Measurements from ENCODE around the gene CIZ1. TPM values are rescaled to one million over a fixed set of nuclear protein-coding genes. Genes with fewer than 3 reads are reported as not detected.

CIZ1 gene
- total and polyA plus RNA-seq, 10 of the 15 experiments (the other 5 are each of a cell fraction or from before 2014, with no cell fraction given), result 1.8 to 91.6 (median 35.4) TPM

- 0 out of 2 replicates have a peak, but pooled peaks have one; percentile 38 for TF ChIP-seq MAX (IDR thresholded peaks at IDR 0.05; ENCODE audit: low read depth, low read length)
- 0 out of 2 replicates have a peak, but pooled peaks have one; percentile 15 for TF ChIP-seq TCF12 (IDR thresholded peaks at IDR 0.05; ENCODE audit: low read depth, low read length)
- TF ChIP-seq POLR2AphosphoS5 (IDR thresholded peaks at IDR 0.05; ENCODE audit: low read length), result no peak
- no peak for TF ChIP-seq HDAC6 (IDR thresholded peaks at IDR 0.05; ENCODE audit: unreplicated experiment)
- TF ChIP-seq NFYB (IDR thresholded peaks at IDR 0.05; ENCODE audit: insufficient read depth, low read depth, low read length), result no peak
- TF ChIP-seq RAD21 (IDR thresholded peaks at IDR 0.05; ENCODE audit: insufficient read depth, low read depth, low read length), result peak; percentile 99
- TF ChIP-seq HSF1 (IDR thresholded peaks at IDR 0.05; ENCODE audit: low read depth, low read length), result 0 out of 2 replicates have a peak, but pooled peaks have one; percentile 65
- TF ChIP-seq ZNF24 (IDR thresholded peaks at IDR 0.05), result no peak
- no peak for TF ChIP-seq BRCA1 (IDR thresholded peaks at IDR 0.05; ENCODE audit: low read depth, low read length)
- peak; percentile 48 to 75; a peak in 3 of 4 replicates for TF ChIP-seq BHLHE40 (IDR thresholded peaks at IDR 0.05; ENCODE audit: borderline replicate concordance in 1 of 2, low read depth in 2 of 2, low read length in 1 of 2)
- peak; percentile 65 for TF ChIP-seq SP1 (IDR thresholded peaks at IDR 0.05; ENCODE audit: low read depth, low read length)
- TF ChIP-seq RUNX3 (IDR thresholded peaks at IDR 0.05; ENCODE audit: low read length), result peak; percentile 73
- TF ChIP-seq, protein P1, sequence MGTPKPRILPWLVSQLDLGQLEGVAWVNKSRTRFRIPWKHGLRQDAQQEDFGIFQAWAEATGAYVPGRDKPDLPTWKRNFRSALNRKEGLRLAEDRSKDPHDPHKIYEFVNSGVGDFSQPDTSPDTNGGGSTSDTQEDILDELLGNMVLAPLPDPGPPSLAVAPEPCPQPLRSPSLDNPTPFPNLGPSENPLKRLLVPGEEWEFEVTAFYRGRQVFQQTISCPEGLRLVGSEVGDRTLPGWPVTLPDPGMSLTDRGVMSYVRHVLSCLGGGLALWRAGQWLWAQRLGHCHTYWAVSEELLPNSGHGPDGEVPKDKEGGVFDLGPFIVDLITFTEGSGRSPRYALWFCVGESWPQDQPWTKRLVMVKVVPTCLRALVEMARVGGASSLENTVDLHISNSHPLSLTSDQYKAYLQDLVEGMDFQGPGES (IDR thresholded peaks at IDR 0.05), result no peak
- TF ChIP-seq, protein P2, sequence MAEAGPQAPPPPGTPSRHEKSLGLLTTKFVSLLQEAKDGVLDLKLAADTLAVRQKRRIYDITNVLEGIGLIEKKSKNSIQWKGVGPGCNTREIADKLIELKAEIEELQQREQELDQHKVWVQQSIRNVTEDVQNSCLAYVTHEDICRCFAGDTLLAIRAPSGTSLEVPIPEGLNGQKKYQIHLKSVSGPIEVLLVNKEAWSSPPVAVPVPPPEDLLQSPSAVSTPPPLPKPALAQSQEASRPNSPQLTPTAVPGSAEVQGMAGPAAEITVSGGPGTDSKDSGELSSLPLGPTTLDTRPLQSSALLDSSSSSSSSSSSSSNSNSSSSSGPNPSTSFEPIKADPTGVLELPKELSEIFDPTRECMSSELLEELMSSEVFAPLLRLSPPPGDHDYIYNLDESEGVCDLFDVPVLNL (IDR thresholded peaks at IDR 0.05; ENCODE audit: low read depth, low read length), result peak; percentile 59; the same call in 1 of the 2 replicates
- peak; percentile 99 for TF ChIP-seq SMC3 (IDR thresholded peaks at IDR 0.05; ENCODE audit: borderline replicate concordance, low read length)
- TF ChIP-seq RB1 (IDR thresholded peaks at IDR 0.05; ENCODE audit: borderline replicate concordance), result peak; percentile 95; the same call in 1 of the 2 replicates
- TF ChIP-seq, protein P3, sequence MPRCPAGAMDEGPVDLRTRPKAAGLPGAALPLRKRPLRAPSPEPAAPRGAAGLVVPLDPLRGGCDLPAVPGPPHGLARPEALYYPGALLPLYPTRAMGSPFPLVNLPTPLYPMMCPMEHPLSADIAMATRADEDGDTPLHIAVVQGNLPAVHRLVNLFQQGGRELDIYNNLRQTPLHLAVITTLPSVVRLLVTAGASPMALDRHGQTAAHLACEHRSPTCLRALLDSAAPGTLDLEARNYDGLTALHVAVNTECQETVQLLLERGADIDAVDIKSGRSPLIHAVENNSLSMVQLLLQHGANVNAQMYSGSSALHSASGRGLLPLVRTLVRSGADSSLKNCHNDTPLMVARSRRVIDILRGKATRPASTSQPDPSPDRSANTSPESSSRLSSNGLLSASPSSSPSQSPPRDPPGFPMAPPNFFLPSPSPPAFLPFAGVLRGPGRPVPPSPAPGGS (IDR thresholded peaks at IDR 0.05; ENCODE audit: borderline replicate concordance, insufficient read depth, low read depth, low read length, poor library complexity, severe bottlenecking), result no peak
- no peak for TF ChIP-seq SUPT20H (IDR thresholded peaks at IDR 0.05; ENCODE audit: borderline replicate concordance, control insufficient read depth, low read depth, low read length)
- no peak for TF ChIP-seq STAT1 (conservative IDR thresholded peaks at IDR 0.05)
- no peak for TF ChIP-seq GATAD2B (conservative IDR thresholded peaks at IDR 0.05; ENCODE audit: low read depth)
- no peak for TF ChIP-seq SIX5 (IDR thresholded peaks at IDR 0.05; ENCODE audit: low read depth, low read length, severe bottlenecking)
- TF ChIP-seq LARP7 (IDR thresholded peaks at IDR 0.05), result no peak
- TF ChIP-seq MEF2B (IDR thresholded peaks at IDR 0.05; ENCODE audit: partially characterized antibody, poor library complexity, severe bottlenecking), result no peak
- peak in 1 of 2 experiments; percentile 27; a peak in 1 of 4 replicates for TF ChIP-seq CEBPB (IDR thresholded peaks at IDR 0.05; ENCODE audit: borderline replicate concordance in 1 of 2, low read depth in 2 of 2, low read length in 2 of 2)
- TF ChIP-seq YY1 (IDR thresholded peaks at IDR 0.05; ENCODE audit: low read depth, low read length), result peak; percentile 88
Observed at GRCh38 chr9:128117613-128118471, 73.5 kb downstream of the CIZ1 start (continued).
